GM08714 (cell line): Measurements from ENCODE around the gene SDHB.

Experiments used
- H3K4me3 ChIP-seq: fragments of 200-500 bp; sonication (Bioruptor generic); 2 replicates; pipeline ENCODE4 v1.5.1; 2014; ENCODE audit warnings: mild to moderate bottlenecking, low read length, inconsistent platforms
- ZNF274 ChIP-seq: IDR thresholded peaks from 2 replicates; pipeline ENCODE4 v1.6.1; 2012; ENCODE audit warnings: mild to moderate bottlenecking, low read depth, low read length

The SDHB gene

DNA sequence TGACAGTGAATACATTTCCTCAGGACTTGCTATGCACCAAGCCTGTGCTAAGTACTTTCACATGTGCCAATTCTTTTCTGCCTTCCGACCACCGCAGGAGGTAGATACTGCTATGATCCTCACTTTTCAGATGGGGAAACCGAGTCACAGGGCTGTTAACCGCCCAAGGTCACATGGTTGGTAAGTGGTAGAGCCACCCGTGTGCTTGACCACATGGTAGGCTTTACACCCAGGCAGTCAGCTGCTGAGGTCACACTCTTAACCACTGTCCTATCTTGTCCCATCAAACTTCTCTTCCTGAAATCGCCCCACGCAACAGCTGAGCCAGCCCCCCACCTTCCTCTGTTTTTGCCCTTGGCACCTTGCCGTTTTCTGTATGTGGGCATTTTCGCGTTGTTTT is 31.0 kb upstream of the SDHB start:
- no peak overlapping the region for H3K4me3 ChIP-seq
- TF ChIP-seq ZNF274 = no peak

GRCh38 chr1:17082761-17083160 is 28.9 kb upstream of the SDHB start:
- TF ChIP-seq ZNF274 = no peak
- H3K4me3 ChIP-seq = no peak overlapping the region

GRCh38 chr1:17081439-17081838 is 27.6 kb upstream of the SDHB start:
- no peak for TF ChIP-seq ZNF274

GRCh38 chr1:17080880-17081279 is 27.0 kb upstream of the SDHB start:
- H3K4me3 ChIP-seq = no peak overlapping the region
- no peak for TF ChIP-seq ZNF274

More at GRCh38 chr1:17081439-17081838, 27.6 kb upstream of the SDHB start:
- H3K4me3 ChIP-seq = no peak overlapping the region

DNA sequence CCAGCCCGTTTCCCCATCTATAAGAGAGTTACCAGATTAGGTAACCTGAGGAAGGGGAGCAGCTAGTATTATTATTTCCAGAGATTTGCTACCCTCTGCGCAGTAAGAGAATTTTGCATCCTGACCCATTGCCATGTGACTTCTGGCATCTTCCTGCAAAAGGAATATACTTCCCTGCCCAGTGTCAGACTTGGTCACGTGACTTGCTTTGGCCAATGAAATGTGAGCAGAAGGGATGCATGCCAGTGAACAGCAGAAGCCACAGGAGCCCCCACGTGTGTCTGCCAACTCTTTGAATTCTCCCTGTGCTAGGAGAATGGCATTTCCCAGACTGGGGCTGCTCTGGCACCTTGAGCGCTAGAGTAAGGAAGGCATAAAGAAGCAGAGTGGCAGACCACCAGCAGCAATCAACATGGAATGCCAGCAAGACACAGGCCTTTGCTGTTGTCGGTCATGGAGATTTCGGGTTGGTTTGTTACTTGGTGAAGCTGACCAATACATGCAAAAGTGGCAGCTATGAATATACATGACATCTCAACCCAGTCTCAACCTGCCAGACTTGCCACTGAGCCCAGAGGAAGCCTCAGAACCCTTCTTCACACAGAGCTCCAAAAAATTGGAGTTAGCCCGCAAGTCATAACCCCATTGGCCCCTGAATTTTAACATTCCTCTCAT is 26.4 kb upstream of the SDHB start:
- H3K4me3 ChIP-seq = no peak overlapping the region
- no peak for TF ChIP-seq ZNF274

DNA sequence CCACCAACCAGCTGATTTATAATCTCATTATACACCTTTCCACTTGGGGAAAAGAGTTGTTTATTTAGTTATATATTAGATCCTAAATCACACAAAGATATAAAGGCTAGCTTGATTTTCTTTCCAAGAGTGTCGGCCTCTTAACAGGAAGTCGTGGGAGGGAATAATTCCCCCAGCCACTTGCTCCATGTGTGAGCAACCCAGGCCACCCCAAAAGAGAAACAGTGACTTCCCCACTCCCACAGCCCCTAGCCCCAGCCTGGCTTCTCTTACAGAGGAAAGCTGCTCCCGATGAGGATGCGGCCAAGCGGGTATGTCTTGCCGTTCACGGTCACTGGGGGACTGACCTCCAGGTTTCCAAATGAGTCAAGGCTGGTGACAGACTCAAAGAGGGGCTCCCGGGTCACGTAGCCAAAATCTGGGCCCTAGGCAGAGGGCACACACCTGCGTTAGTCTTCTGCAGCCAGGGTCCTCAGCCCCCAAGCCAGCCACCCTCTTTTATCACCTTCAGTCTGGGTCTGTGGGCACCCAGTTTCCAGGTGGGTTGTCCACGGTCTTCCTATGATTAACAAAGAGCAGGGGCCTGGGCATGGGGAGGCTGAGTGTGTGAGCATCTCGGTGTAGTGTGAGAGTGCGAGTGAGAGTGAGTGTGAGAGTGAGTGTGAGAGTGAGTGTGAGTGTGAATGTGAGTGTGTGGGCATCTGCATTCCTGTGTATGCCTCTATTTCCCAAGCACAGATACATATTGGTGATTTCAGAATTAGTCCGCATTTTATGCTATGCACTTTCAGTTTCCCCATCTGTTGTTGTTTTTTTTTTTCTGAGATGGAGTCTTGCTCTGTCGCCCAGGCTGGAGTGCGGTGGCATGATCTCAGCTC is 25.4 kb upstream of the SDHB start:
- no peak overlapping the region for H3K4me3 ChIP-seq
- TF ChIP-seq ZNF274 = no peak

GRCh38 chr1:17075470-17076255 is 21.8 kb upstream of the SDHB start:
- no peak overlapping the region for H3K4me3 ChIP-seq
- no peak for TF ChIP-seq ZNF274

DNA sequence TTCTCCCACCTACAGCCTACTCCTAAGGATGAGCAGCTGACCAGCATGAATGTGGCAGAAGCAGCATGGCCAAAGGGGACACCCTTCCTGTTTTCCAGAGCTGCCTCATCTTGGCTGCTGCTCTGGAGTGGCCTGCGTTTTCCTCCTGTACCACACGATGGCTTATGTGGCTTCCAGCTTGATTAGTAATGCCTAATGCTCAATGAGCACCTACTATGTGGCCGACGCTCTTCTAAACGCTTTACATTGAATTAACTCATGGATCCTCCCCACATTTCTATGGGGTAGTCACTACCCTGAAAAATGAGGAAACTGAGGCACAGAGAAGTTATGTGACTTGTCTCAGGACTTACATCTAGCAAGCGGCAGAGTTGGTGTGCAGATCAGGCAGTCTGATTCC is 18.0 kb upstream of the SDHB start:
- TF ChIP-seq ZNF274 = no peak

DNA sequence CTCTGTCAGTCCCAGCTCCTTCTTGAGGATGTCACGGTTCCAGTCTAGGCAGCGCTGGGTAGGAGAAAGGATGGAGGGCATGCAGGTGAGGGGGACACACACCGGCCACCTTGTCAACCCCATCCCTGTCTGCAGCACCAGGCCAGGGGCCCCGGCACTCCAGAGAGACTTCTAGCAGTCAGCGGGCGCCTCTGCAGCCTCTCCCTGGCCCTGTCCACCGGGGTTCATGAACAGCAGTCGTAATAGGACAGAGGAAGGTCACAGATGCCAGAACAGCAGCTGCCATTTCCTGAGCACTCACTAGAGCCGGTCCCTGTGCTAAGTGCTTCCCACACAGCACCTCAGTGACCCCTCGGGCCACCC is 16.3 kb upstream of the SDHB start:
- TF ChIP-seq ZNF274 = no peak
- no peak overlapping the region for H3K4me3 ChIP-seq

More for the DNA sequence above, 18.0 kb upstream of the SDHB start:
- no peak overlapping the region for H3K4me3 ChIP-seq

GRCh38 chr1:17069452-17070162 is 15.8 kb upstream of the SDHB start:
- no peak for TF ChIP-seq ZNF274

GRCh38 chr1:17068789-17069188 is 15.0 kb upstream of the SDHB start:
- no peak overlapping the region for H3K4me3 ChIP-seq
- no peak for TF ChIP-seq ZNF274

More at GRCh38 chr1:17069452-17070162, 15.8 kb upstream of the SDHB start:
- H3K4me3 ChIP-seq = no peak overlapping the region

GRCh38 chr1:17067465-17068240 is 13.8 kb upstream of the SDHB start:
- no peak overlapping the region for H3K4me3 ChIP-seq
- no peak for TF ChIP-seq ZNF274

GRCh38 chr1:17067069-17067426 is 13.2 kb upstream of the SDHB start:
- H3K4me3 ChIP-seq = no peak overlapping the region
- TF ChIP-seq ZNF274 = no peak
